Femur (tissue), 1 donor: Measurements from ENCODE around the gene RALGDS.

Experiments used
- DNase-seq: peaks from one replicate; pipeline ENCODE4 v3.0.0-alpha.2; 2017

Gene RALGDS

DNA sequence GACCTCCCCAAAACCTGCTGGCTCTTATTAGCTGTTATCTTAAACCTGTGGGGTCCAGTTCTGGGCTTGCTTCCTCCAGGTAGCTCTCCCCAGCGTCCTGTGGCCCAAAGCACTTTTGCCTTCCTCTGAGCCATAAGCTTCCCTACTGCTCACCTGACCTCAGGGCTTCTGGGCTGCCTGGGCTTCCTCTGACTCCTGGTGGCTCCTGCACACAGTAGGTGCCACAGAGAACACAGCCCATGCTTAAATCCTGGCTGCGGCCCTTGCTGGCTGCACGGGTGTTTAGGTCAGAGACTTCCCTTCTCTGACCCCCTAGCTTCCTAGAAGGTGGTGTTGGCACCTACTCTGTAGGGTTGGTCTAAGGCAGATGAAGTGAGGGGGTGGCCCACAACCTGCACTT lies 2.5 kb downstream of the RALGDS start:
- DNase-seq = no peak

DNA sequence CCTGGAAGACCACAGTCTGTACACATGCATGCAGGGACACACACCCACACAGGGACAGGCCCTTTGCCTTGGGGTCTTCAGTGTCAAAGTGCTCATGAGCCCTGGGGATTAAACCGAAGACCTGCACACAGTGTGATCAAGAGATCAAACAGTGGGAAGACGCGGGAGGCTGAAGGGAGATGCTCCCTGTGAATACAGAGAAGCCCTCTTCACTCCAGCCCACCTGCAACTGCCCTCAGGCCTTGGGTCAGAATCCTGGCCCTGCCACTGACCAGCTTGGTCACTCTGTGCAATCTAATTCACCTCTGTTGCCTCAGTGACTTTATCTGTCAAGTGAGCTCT lies 2.9 kb downstream of the RALGDS start:
- DNase-seq = no peak

DNA sequence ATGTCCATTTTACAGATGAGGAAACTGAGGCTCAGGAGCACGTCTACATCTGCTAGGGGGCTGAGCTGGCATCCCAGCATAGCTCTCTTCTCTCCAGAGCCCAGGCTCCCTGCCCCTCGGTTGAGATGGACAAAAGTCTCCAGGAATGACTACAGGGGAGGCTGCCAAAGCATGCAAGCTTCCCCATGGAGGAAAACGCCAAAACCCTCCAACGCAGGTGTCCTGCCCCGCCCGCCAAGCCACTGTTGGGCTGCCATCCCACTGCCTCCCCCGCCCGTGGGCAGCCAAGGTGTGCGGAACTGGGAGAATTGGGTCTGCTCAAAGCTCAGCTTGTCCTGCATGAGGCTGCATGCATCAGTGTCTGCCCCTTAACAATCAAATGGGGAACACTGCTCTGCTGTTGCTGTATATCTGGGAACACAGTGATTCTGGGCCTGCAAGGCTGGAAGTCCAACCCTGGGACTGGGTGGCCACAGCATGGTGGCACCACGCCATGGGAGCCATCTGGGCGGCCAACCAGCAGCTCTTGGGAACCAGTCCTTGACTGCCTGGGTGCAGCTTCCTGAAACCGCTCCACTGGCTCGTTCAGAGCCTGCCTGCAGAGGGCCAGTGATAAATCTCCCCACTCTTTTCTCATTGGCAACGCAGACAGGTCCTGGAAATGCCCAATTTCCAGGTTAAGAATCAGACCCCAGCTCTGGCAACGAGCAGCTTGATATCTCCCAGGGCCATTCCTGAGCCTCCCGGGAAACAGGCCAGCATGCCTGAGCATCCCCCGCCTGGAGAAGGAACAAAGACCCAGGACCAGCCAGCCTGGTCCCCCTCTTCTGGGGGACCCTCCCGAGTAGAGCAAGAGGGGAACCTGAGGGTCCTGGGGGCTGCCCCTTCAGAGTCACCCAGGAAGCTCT lies 3.5 kb downstream of the RALGDS start:
- DNase-seq = no peak

DNA sequence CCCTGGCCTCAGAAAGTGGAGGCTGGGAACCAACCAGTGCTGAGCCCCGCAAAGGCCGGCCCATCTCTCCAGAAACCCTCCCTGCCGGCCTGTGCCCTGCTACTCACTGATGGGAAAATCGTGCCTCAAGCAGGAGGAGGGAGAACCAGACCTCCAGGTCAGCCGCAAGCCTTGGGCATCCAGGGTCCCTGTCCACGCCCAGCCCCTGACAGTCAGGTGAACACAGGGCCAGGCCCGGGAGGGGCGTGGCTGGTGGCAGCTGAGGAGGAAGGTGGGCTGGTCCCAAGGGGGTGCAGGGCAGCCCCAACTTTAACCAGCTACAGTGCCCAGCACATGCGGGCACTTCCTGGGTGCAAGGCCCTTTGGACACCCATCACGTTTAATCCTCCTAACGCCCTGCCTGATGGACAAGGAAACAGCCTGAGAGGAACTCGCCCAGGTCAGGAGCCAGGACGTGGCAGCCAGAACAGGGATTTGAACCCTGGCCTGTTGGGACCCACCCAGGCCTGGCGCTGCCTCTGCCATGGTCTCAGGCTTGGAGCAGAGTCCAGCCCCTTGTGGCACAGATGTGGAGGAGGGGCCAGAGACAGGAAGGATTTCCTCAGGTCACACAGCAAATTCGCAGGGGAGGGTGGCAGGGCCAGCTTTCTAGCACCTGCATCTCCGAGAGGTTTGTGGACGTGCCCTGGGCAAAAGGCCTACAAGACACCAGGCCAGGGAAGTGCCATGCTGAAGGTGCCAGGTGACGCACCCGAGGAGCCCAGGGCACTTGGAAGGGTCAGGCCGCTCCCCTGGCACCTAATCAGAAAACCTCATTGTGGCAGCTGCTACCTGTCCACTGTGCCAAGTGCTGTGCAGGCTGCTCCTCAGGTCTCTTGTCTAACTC lies 4.5 kb downstream of the RALGDS start:
- DNase-seq = no peak

DNA sequence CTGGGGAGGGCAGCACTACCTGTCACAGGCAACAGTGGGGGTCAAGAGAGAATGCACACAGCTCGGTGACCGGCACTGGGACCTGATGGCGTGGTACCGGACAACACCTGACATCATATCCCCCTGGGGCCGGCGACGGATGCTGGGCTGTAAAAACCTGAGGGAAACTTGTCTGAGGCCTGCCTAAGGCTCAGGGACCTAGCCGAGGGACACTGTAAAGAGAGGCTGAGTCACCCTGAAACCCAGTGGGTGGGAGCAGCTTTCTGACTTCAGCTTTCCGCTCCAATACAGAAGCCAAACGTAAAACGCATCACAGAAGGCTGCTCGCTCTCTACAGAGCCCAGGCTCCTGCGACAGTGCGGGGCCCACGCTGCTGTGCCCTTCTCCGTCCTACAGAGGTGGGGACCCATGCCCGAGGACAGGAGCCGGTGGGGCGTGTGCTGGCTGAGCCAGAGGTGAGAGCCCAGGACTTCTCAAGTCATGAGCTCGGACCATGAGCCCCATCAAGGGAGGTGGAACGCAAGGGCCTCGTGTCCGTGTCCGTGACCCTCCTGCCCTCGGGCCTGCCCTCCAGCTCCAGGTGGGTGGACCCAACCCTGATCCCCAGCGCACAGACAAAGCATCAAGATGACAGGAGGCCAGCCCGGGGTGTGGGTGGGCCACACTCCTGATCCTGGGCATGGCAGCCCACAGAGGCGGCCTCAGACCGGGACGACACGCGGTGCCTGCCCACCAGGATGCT lies 5.3 kb downstream of the RALGDS start:
- DNase-seq = peak; percentile 19

DNA sequence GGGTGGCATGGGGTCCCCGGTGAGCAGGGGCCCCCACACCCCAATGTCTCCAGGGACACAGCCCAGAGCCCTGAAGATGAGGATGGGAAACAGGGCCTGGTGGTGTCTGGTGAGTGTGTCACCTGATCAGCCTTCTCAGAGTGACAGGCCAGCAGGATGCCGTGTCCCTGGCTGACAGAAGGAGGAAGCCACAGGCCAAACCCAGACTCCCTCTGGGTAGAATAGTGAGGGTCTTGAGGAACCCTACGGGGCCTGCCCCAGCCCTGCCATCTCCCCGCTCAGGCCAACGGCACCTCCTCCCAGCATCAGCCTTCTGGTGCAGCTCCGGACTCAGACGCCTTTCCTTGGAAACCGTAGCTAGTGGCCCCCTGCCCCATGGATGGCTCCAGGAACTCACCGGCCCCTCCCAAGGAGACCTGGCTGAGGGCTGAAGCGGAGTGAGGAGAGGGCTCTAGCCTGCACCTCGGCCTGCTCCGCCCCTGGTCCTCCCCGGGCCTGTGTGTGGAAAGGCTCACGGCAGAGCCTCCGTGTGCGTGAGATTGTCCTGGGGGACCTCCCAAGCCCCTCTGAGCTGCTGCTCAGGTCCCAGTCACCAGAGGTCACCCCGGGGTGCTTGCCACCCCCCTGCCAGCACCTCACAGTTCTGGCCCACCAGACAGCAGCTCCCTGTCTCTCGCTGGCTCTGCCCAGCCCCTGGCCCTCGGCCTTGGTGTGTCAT lies 6.0 kb downstream of the RALGDS start:
- DNase-seq = no peak

DNA sequence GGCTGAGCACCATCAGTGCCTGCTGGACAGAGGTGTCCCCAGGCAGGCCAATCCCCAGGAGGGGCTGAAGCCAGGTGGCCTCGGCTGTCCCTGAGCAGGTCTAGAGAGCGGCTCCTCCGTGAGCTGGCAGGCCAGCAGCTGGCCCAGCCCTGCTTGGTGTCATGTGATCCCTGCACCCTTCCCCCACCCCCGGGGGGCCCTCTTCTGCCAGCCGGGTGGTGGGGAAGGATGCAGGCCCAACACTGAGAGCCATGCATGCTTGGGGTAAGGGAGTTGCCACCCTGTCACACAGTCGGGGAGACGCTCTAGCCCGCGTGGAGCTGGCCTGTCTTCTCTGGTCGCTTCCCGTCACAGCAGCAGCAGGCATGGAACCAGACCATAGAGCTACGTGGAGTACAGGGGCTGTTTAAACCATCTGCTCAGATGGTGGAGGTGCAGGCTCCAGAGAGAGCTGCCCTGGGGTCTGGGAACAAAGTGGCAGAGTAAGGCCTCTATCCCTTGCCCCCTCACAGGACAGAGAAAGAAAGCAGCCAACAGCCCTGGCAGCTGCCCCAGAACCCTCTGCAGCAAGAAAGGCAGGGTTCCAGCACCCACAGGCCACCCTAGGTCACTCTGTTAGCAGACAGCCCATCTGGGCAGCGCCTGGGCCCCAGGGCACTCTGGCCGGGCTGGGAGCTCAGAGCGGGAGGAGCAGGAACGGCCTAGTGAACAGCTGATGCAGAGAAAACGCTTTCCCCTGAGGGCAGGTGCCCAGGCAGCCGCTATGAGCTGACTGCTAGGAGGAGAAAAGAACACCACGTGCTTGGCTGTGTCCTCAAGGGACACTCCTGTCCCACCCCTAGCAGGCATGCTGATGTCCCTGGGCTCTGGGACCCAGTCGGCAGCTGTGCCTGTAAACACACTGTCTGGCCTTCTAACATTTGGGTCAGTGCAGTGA lies 6.8 kb downstream of the RALGDS start:
- DNase-seq = peak; percentile 64

DNA sequence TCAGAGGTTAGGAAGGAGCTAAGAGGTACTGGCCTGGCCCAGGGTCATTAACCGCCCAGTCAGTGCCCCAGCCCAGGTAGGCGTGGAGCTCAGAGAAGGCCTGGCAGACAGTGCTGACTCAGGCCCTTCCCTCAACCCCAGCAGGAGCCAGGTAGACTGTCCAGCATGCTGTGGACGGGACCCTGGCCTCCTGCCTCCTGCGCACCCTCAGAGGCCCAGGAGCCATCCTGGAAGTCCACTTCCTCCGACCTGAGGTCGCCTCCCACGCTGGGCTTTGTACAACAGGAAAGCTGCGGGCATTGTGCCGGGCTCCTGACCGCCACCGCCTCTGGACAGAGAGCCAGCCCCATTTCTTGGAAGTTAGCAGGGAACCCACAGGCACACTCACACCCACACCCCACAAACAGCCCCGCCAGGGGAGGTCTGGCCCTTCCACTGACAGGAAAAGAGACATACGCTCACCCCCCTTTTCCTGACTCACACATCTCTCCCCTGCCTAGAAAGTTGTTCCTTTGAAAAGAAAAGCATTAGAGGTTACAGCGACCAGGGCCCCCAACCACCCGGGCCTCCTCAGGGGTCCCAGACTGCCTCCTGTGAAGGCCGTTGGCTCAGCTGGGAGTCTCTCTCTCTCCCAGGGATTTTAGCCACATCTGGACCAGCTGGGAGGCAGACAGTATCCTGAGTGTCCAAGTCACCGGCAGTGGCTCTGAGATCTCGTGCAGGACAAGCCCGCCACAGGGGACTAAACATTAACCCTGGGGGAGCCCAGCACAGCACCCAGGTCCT lies 7.7 kb downstream of the RALGDS start:
- DNase-seq = peak; percentile 65

DNA sequence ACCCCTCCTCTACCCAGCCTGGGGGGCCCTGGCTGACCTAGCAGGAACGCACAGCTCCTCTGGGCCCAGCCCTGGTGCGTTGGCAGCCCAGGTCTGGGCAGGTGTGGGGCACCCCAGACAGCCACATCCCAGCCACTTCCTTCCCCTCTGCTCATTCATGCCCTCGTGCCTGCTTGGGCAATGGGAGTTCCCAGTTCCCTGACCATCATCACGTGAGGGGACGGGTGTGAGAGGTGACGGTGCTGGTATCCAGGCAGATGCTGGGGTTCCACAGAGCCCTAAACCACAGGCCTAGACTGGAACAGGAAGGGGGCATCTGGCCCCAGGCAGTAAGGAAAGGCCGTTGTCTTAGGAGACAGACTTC lies 8.4 kb downstream of the RALGDS start:
- DNase-seq = peak; percentile 74

DNA sequence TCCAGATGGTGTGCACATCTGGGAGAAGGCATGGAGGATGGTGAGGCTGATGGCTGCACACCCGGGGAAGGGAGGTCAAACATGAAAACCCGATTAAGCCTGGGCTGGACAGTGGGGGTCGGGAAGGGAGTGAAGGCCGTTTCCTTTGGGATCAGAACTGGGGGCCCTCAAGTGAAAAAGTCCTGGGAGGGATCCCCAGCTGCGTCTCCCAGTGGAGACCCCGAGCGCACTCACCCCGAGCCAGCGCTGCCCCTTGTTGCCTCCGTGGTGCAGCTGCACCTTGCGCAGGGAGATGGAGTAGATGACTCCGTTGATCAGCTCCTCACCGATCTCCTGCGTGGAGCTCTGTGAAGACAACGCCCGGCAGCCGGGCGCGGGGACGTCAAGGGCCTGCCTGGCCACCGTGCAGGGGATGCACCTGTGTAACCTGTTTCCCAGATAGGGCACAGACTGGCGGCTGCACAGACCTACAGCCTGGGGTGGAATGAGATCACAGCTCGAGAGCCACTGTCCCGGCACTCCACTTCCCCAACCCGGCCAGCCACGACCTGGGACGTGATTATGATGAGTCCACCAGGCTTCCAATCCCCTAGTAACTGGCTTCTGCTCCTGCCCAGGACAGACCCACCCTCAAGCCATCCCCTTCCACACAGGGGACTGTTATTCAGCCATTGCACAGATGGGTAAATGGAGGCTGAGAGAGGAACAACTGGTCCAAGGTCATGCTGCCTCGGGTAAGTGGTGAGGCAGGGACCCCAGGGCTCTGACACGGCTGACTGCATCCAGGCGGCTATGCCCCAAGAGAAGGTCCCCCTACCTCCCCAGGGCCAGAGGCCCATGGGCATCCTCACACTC lies 9.0 kb downstream of the RALGDS start:
- DNase-seq = peak; percentile 13

DNA sequence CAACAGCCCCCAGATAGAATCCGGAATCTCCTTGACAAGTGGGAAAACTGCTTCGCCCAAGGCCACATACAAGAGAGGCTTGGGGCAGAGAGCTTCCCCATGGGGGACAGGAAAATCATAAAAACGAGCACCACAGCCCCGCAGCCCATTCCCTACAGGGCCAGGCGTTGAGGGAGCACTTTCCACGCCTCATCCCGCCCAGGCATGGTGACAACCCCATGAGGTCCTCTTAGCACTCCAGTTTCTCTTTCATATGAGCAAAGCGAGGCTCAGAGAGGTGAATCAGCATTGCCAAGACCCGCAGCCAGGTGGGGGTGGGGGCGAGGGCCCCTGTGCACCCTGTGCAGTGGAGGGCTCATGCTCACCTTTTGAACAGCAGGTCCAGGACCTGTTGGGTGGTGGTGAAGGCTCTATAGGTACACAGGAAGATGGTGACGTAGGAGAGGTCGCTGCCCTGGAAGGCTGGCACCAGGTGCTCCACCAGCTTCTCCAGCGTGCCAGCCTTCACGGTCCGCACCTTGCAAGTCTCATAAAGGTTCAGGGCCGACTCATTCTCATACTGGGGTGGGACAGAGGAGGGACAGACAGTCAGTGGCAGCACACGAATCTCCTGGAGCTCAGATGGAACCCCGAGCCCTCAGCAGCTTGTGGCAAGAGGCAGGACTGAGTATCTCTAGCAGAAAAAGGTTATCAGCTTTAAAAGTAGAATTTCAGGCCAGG lies 10.9 kb downstream of the RALGDS start:
- peak; percentile 14 for DNase-seq

DNA sequence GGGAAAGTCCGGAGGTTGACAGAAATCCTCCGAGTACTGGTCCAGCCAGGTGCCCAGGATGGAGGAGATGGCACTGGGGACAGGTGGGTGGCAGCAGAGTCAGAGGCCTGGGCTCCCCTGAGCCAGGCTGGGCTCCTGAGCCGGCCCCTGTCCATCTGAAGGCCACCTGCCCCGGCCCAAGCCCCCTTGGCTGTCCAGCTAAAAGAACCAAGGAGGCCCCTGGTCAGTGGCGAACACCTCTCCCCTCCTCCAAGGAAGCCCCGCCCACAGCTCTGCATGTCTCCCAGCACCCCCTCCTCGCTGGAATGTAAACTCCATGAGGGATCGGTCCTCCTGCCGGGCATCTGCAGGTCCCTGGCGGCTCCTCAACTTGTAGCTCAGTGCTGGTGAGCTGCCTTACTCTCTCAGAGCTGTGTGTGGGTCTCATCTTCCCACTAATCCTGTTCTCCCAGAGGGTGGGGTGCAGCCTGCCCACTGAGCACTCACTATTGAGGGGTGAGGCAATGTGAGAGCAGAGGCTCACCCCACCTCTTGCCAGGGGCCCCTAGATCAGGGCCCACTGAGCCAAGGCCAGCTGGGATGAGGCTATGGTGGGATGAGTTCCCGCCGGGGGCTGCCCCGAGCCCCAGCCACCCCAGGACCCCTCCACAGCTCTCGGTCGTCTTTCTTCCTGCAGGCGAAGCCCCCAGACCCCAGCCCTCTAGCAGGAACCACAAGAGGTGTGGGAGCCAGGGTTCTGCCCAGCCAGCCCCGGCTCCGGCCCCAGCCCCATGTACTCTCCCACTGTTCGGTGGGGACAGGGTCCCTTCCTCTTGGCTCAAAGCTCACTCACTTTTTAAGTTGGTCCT lies 12.0 kb downstream of the RALGDS start:
- peak; percentile 17 for DNase-seq

DNA sequence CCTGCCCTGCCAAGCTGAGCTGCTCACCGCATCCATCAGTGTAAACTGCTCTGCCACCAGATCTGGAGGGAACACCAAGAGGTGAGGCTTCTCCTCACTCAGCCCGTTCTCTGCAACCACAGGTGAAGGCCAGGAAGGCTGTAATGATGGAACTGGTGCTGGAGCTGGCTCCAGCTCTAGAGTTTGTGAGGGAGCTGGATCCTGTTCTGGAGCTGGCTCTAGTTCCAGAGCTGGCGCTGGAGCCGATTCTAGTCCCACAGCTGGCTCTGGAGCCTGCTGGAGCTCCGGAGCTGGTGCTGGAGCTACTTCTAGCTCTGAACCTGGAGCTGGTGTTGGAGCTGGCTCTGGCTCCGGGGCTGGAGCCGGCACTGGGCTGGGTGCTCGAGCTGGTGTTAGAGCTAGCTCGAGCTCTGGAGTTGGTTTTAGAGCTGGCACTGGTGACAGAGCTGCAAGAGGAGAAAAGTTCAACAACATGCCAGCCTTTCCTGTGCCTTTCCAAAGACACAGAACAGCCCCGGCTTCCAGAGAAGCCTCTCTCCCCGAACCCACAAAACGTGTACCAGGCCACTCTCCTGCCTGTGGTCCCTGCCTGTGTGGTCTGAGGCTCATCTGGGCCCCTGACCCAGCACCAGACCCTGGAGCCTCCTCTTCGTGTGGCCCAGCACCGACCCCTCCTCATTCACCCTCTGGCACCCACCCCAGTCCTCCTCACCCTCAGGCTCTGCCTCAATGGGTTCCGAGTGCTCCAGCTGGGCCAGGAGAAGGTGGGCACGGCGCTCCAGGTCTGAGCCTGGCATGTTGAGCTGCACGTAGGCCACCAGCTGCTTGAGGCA lies 12.9 kb downstream of the RALGDS start:
- DNase-seq = no peak

DNA sequence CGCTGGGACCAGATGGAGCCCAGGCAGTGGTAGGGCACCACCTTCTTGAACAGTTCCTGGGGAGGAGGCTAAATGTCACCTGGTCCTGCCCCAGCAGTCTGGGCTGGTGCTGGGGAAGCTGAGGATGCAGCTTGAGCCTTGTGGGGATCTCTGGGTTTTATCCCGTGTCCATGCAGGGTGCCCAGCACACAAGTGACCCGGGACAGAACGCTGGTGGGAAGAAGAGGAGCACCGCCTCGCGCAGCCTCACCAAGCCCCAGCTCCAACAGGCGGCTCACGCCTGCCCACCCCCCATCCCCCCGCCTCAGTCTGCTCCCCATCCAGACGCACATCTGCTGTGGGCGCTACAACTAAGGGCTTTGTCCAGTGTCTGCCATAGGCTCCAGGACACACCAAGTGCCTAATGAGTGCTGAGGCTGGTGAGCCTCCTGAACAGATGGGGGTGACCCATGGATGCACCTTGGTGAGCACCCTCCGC lies 13.8 kb downstream of the RALGDS start:
- no peak for DNase-seq

DNA sequence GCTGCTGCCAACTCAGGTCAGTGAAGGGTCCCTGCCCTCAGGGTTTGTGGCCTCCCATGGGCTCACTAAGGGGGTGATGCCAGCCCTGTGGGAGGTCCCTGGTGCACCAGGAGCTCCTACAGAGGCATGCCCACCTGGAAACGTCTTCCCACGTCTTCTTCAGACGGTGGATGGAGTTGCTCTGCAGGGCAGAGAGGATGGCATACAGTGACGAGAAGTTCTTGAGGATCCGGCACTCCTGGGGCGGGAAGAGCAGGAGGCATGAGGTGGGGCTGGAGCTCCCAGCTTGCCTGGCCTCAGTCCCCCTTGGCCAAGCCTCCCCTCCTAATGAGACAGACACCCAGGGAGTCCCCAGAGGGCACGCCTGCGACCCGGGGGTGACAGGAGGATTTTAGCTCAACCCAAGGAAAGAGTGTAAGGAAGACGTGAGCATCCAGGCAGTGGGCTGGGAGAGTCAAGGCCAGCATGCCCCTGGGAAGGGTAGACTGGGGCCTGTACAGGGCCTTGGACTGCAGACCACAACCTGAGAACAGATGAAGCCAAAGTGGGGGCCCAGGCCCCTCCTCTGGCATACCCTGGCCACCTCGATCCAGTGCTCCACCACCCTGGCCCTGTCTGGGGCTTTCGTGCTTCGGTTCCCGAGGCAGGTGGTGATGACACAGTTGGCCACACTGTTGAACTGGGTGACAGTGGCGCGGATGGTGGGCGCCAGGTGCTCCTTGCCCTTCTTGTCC lies 14.4 kb downstream of the RALGDS start:
- peak; percentile 14 for DNase-seq

DNA sequence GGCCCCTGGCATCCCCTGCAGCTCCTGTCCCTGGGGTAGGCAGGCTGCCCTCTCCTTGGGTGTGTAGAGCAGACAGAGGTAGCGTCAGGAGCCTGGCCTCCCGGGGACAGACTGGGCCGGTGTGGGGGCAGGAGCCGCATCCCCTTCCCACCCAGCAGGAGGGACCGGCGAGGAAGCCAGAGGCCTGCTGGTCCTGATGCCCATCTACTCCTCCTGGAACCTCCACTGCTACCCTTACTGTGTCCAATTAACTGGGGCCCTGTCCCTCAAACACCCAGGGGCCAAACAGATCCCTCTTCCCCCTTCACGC lies 15.6 kb downstream of the RALGDS start:
- DNase-seq = peak; percentile 13
